Measurements from ENCODE around the gene OXNAD1.

Gene OXNAD1

DNA sequence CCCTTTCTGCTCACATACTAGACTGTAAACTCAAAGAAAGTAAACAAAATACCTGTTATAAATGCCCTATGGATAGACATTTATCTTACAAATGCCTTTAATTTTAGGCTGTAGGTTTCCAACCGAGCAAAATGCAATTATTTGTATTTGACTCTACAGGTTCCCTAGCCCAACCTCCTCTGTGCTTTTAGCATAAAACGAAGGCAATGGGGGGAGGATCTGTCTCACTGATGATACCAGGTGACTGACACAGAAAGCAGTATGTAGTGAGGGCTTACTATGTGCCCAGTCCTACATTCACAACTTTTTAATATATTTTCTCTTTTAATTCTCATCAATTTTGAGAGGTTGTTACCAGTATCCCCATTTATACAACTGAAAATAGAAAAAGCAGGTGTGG lies 87.4 kb downstream of the OXNAD1 start:
- DNase-seq (ENCODE audit: extremely low read depth in 1 of 2, low read depth in 1 of 2): no peak

DNA sequence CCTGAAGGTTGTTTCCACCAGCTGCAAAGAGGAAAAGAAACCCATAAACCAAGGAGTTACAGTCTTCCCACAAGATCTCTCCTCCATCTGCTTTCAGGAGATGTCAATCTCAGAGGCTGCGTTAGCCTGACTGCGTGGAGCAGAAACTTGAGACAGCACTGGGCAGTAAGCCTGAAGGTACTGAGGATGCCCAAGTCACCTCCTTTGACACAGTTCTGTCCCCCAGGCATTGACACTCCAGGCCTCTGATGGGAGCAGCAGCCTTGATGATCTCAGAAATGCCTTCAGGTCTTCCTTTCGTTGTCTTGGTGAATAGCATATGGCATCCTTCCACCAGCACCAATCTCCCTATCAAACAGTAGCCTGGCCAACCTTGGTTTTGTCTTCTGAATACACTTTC lies 89.3 kb downstream of the OXNAD1 start:
- DNase-seq (ENCODE audit: extremely low read depth in 1 of 2, low read depth in 1 of 2): no peak
